ENCODE measurements around the gene BRIP1.
"Not testable (repeated sequence)": the region's sequence is repeated elsewhere in the genome, so short reads cannot be mapped to it uniquely, and the experiment has no call there.

Gene BRIP1

DNA sequence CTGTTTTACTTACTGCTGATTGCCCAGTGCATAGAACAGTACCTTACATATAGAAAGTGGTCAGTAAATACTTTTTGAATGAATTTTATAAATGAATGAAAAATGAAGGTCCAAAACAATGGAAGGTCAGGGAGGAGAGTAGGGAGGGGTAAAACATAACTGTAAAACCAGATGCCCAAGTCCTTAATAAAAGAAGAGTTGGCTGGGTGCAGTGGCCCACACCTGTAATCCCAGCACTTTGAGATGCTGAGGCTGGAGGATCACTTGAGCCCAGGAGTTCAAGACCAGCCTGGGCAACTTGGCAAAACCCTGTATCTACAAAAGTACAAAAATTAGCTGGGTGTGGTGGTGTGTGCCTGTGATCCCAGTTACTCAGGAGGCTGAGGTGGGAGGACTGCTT, 108.2 kb downstream of the BRIP1 start:
- DNase-seq = no peak

DNA sequence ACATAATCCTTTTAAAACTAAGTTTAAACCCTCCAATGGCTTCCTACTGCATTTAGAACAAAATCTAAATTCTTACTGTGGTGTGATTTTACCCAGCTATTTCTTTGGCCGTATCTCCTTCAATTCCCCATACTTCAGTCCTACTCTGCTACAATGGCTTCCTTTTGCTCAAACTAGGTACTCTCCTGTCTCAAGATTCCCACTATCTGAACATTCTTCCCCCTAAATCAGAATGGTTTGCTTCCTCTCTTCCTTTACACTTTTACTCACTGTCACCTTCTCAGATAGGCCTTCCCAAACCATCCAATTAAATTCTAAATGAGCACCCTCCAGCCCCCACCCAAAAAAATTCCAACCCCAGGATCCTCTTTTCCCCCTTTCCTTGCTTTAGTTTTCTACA, 109.2 kb downstream of the BRIP1 start:
- DNase-seq = no peak

DNA sequence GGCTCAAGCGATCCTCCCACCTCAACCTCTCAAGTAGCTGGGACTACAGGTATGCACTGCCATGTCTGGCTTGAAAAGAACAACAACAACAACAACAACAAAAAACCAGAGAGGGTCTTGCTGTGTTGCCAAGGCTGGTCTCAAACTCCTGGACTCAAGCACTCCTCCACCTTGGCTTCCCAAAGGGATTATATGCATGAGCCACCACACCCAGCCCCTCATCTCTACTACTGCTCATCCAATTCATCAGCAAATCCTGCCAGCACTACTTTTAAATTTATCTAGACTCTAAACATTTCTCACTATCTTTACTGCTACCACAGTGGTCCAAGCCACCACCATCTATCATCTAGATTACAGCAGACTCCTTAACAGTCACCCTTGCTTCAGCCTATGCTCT, 109.6 kb downstream of the BRIP1 start:
- DNase-seq = no peak

DNA sequence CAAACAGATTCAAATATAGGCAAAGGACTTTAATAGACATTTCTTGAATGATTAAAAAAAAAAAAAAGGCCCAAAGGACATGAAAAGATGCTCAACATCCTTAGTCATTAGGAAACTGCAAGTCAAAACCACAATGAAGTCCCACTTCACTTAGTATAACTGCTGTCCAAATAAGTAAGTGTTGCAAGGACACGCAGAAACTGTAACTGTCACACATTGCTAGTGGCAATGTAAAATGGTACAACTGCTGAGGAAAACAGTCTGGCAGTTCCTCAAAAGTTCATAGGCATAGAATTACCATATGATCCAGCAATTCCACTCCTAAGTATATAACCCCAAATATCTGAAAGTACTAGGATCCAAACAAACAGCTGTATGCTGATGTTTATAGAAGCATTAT, 112.7 kb downstream of the BRIP1 start:
- no peak for DNase-seq

DNA sequence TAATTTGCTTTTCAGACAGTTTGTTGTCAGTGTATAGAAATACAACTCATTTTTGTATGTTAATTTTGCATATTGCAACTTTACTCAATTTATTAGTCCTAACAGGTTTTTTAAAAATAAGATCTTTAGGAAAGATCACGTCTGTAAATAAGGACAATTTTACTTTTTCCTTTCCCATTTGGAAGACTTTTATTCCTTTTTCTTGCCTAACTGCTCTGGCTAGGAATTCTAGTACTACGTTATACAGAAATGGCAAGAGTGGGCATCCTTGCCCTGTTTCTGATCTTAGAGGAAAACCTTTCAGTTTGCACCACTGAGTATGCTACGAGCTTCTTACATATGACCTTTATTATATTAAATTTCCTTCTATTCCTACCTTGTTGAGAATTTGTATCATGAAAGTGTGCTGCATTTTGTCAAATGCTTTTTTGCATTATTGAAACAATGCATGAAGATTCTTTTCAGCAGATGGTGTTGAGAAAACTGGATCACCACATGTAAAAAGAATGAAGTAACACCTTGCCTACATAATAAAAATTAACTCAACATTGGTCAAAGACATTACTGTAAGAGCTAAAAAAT, 113.4 kb downstream of the BRIP1 start:
- no peak for DNase-seq

DNA sequence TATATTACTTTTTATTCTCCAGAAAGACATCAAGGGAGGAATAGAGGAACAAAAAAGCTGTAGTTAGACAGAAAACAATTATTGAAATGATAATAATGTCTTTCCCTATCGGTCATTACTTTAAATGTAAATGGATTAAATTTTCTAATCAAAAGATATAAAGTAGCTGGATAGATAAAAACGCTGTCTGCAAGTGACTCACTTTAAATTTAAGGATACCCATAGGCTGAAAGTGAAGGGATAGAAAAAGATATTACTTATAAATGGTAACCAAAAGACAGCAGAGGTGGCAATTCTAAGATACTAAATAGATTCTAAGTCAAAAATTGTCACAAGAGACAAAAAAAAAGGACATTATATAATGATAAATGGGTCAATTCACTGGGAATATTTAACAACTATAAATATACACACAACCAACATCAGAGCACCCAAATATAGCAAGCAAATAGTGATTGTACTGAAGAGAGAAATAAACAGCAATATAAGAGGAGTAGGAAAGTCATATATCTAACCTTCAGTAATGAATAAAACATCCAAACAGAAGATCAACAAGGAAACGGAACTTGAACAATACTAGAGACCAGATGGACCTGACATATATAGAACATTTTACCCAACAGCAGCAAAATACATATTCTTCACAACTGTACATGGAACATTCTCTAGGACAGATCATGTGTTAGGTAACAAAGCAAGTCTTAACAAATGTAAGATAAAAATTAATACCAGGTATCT, 116.9 kb downstream of the BRIP1 start:
- no peak for DNase-seq

DNA sequence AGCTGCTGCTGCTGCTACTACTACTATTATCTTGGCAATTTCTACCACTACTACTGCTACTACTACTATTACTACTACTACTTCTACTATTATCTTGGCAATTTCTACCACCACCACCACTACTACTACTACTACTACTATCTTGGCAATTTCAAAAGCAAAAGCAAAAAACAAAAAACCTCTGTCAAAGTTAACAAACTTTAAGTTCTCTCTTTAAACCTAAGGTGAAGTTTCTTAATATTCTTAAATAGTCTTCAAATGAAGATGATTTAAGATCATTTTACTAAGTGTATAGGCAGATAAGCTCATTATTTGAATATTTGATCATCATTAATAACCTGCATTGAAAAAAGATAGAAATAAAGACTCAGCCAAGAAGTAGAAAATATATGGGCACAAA, 118.5 kb downstream of the BRIP1 start:
- DNase-seq = no peak

DNA sequence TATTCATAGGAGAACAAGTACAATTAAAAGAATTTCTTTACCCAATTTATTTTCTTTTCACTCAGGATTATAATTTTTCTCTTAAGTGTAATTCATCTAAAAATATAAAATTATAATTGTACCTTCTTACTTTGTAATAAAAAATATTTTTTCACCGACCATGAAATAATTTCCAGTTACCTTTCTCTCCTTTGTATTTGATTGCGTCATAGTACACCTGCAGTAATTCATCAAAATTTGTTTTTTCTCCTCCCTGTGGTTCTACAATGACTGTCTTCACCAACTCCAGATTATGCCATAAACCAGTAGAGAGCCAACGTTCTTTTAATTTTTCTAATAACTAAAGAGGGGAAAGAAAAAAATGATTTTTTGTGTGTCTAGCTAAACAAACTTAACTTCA, 119.1 kb downstream of the BRIP1 start:
- DNase-seq = no peak

DNA sequence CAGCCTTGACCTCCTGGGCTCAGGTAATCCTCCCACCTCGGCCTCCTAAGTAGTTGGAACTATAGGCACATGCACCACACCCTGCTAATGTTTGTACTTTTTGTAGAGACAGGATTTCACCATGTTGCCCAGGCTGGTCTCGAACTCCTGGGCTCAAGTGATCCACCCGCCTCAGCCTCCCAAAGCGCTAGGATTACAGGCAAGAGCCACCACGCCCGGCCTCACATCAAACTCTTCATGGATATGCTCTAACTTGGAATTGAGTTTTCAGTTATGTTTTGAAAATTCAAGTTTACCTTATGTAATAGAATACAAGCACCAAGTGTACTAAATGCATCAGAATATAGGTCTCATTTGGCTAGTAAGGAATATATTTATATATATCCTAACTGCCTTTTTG, 119.6 kb downstream of the BRIP1 start:
- no peak for DNase-seq

DNA sequence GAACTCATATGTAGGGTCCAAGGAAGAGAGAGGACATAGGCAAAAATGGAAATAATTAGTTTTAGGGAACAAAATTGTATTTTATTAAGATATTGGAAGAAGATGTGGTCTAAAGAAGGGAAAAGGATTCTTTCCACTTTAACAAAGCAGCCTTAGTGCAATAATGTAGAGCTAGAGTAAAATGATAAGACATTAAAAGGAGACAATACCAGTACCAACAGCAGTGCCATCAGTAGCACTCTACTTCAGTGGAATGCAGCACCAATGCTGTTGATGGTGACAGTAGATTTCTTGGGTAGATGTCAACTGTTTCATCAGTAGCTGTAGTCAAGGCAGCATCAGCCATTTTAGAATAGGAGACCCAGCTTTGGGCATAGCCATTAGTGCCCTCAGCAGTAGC, 124.3 kb downstream of the BRIP1 start:
- DNase-seq = no peak

DNA sequence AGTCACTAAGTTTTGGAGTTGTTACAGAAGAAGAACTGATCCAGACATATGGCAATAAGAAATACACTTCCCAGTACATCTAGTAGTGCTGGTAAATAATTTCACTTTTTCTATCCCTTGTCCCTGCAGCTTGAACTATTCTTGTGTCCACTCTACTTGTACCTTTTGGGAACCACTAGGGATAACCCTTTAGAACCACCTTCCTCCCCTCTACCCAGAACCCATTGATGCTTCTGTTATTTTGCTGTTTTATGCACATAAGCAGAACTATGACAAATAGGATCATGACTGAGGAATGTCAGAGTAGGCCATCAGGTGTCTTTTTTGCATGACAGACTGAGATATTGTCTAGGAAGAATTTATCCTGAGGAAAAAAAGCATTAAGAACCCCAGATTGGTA, 125.1 kb downstream of the BRIP1 start:
- no peak for DNase-seq

DNA sequence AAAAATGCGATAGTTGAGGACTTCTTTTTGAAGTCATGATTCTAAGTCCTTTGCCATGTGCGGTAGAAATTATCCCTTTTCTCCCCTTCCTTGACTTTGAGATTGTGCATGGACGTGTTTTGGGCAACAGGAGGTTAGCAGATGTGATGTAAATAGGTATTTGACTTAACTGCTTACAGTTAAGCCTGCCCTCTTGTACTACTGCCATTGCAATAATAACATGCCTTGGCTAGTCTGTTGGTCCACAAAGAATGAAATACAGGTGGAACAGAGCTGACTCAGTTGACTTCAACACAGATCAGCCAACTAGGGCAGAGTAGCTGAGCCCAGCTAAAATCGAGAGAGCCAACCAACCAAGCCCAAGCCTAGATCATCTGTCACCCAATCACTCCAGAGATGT, 125.5 kb downstream of the BRIP1 start:
- no peak for DNase-seq

DNA sequence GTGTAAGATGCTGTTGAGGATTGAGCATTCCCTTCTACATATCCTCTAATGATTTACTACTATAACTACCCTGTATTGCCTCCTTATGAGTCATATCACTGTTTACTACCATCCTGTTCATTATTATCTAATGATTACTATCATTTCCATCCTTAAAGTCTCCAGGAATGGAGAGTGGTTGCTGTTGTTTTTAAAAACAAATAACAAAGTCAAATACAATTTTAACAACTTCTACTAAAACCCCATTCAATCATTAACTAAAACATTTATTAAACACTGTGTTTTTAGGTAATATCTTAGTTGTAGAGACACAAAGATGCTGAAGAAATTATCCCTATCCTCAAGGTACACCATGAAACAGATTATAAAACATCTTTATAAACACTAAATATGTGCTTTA, 126.9 kb downstream of the BRIP1 start:
- DNase-seq = no peak

DNA sequence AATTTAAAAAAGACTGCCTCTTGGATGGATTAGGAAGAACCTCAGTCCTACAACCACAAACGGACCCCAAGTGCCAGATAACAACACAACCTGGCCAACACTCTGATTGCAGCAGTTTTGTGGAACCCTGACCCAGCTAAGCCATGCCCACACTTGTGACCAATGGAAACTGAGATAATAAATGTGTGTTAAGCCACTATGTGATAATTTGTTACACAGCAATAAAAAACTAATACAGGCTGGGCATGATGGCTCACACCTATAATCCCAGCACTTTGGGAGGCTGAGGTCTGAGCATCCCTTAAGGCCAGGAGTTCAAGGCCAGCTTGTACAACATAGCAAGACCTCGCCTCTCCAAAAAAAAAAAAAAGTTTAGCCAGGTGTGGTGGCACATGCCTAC, 127.5 kb downstream of the BRIP1 start:
- no peak for DNase-seq

DNA sequence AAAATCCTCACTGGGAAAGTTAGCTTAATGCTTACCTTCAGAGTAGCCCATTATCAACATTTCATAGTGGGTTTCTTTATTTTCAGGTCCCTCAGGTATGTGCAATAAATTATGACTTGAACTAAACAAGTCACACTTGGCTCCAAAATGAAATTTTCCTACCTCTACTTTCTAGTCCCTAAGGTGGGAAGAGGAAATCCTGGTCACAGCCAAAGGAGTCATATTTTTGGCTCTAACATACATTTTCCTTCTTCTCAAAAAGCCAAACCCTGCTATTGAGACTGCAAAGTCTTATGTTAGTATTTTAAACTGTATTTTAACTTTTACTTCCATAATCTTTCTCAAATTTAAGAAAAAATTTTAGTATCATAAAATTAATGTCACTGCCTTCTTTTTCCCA, 128.9 kb downstream of the BRIP1 start:
- no peak for DNase-seq

DNA sequence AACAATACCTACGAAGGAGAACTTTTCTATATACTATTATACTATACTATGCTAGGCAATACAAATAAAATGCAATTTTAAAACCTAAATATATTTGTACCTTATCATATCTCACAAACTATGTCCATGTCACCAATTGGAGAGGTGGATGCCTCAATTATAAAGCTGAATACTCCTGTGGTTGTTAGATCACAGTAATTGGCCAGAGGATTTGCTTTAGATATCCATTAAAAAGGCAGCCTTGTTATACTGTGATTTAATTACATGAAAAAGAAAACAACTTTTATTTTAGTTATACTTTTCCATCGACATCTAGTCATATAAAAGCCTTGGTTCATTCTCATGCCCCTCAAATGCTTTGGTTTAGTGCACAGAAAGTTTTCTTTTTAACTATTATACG, 129.3 kb downstream of the BRIP1 start:
- DNase-seq = no peak

DNA sequence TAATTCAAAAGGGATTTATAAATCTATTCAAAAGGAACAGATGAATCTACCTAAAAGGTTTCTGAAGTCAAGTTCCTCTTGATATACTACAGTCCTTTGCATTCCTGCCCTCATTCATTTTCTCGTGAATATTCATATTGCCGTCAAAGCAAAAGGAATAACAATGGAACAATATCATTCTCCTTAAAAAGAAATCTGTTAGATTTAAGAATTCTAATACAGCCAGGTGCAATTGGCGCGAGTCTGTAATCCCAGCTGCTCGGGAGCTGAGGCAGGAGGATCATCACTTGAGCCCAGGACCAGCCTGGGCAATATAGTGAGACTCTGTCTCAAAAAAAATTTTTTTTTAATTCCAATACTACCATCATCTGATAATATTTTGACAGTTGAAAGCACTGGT, 130.3 kb downstream of the BRIP1 start:
- DNase-seq = no peak

DNA sequence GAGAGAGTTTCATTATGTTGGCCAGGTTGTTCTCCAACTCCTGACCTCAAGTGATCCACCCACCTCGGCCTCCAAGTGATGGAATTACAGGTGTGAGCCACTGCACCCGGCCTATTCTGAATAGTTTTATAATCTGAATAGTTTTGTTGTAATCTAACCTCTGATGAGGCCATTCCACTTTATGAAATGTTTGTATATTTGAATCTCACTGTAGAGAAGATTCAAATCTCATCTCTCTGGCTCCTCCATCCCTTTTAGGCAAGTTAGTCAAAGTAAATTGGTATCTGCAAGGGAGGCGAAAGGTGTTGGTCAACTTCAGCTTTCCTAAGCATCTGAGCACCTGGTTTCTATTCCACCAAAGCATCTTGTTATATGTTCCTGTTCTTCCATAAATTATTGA, 131.2 kb downstream of the BRIP1 start:
- DNase-seq = no peak

DNA sequence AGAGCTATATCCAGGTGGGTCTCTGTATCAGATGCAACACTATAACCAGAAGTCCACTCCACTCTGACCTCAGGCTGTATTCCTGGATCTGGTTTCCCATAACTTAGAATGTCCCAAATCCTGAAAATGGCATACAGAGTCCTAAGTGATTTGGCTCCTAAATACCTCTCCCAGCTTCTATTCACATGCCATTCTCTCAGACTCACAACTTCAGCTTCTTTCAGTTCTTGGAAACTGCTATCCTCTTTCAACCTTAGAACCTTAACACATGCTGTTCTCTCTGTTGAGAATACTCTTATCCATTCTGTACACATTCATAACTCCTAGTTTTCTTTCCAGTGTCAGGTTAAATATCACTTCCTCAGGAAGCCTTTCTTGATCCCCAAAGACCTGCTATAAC, 132.0 kb downstream of the BRIP1 start:
- DNase-seq = no peak

DNA sequence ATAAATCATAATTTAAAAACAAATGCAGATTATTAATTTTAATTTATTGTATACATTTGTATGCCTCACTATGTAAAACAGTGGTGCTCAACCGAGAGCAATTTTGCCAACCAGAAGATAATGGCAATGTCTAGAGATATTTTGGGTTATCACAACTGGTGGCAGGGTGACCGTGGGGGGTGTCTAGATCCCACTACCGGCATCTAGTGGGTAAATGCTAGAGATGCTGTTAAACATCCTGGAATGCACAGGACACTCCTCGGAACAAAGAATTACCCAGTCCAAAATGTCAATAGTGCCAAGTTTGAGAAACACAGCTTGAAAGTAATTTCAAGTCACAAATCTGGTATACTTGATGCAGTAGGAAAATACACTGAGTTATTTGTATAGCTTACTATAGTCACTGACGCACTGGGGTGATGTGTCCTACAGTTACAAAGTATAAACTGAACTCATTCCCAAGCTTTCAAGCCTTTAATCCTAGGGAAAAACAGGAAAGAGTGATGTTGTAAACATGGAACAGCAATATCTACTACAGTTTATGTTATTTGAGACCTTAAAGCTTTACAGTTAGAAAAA, 133.5 kb downstream of the BRIP1 start:
- no peak for DNase-seq

DNA sequence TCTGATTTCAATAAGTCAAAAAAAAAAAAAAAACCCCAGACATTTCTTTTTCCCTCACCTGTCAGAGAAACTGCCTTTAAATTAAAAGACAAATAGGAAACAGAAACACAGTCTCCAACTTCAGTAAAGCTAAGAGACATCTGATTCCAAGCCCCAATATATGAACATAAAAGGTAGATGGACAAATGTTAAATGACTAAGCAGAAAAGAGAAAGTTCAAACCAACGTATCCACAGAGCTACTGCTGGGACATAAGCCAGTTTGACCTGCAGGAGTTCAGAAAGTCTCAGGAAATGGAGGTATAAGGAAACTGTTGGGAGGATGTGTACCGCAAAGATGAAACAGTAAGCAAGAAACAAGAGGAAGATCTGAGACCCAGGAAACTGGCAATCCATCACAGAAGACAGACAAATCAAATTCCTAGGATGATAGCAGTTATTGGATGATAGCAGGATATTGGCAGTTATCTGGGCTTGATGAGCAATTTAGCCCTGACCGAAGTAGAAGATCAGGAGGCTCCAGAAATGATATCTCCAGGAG, 135.0 kb downstream of the BRIP1 start:
- DNase-seq = no peak

DNA sequence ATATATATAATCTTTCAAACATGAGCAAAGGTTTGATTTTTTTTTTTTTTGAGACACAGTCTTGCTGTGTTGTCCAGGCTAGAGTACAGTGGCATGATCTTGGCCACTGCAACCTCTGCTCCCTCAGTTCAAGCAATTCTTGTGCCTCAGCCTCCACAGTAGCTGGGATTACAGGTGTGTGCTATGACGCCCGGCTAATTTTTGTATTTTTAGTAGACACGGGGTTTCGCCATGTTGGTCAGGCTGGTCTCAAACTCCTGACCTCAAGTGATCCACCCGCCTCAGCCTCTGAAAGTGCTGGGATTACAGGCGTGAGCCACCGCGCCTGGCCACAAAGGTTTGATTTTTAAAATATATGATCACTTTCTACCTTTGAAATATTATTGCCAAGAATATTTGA, 135.5 kb downstream of the BRIP1 start:
- not testable (repeated sequence) for DNase-seq

DNA sequence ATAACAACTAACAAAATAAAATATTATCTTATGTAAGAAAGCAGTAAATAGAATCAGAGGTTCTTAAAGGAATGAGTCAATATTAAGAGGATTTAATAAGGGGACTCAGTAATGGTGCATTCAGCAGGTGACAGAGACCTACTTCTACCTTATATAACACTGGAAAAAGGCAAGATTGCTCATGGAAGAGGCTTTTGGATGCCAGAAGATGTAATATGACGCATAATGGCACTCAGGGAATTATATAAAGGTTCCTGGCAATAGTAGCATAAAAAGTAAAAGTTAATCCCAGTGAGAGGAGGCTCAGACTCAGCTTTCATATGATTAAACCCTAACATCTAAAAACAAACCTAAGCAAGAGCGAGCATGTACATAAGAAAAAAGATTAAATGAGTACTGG, 136.4 kb downstream of the BRIP1 start:
- no peak for DNase-seq

DNA sequence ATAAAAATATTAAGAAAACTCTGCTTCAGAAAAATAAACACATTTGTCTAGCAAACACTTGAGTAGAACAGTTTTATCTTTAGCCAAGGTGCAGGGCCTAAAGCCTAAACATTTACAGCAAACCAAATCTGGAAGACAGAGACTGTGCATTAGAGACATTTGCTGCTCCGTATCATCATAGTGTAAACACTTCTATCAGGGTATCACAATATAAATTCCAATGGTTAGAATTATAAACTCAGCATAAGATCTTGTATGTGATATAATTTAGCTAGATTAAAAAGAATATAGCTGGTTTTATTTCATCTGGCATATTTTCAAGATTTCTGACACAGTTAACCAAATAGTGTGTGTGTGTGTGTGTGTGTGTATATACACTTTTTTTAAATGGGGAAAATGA, 138.6 kb downstream of the BRIP1 start:
- DNase-seq = no peak

DNA sequence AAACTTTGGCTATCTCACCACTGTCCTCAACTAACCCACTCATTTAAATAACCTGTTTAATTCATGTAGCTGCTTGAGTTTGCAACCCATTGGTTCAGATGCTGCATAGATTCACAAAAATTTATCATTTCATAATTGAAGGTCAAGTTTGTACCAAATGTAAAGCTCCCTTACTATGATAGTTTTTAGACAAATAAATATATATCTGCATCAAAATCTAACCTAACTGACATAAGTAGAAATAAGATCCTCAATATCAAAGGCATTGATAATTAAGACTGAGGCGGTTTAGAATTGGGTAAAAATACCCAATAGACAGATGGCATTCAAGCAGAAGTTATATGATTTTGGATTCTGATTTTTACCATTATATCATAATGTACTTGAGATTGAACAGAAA, 139.4 kb downstream of the BRIP1 start:
- DNase-seq = no peak
